Activated T-cell treated with anti-CD3 and anti-CD28 coated beads, Interleukin-2, amount 50 U/mL, for 48 hours (primary cell): Measurements from ENCODE around the gene PTGDS.
A peak's percentile ranks its signal among the peaks of the same experiment; 100 is the strongest.

Source experiments
- DNase-seq, 2 experiments: peaks; one replicate each; pipeline ENCODE4 v3.0.0-alpha.2; 2020

The PTGDS gene

DNA sequence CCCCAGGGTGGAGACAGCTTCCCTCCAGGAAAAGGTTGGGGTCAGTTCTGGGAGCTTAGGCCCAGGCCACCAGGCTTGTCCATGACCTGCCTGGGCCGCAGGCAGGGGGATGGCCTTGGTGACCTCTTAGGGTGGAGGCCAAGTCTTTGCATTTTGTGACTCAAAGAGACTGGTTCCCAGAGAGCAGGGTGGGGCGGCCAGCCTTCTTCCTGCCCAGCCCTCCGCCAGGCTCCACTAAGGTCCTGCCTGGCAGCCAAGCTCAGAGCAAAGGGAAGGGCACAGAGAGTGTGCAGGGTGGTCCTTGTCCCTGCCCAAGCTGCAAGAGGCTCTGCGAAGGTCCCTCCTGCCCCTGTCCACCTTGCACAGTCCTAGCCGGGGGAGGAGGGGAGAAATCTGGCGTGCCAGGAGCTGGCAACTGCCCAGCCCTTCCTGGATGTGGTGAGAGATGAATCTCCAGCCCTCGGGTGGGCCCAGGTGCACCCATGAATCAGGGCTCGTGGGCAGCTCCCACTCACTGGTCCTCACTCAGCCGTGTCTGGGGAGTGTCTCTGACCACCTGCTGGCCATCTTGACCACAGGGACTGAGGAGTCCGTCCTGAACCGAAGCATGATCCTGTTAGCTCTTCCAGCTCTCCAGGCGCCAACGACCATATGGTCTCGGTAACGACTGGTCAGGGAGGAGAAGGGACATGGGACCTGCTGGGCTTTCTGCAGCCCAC lies 2.3 kb upstream of the PTGDS start:
- no peak for DNase-seq

GRCh38 chr9:136975644-136976043 lies 1.7 kb upstream of the PTGDS start:
- DNase-seq, result peak in 1 of 2 experiments; percentile 71

GRCh38 chr9:136977649-136978072 lies 357 bp downstream of the PTGDS start:
- no peak for DNase-seq

DNA sequence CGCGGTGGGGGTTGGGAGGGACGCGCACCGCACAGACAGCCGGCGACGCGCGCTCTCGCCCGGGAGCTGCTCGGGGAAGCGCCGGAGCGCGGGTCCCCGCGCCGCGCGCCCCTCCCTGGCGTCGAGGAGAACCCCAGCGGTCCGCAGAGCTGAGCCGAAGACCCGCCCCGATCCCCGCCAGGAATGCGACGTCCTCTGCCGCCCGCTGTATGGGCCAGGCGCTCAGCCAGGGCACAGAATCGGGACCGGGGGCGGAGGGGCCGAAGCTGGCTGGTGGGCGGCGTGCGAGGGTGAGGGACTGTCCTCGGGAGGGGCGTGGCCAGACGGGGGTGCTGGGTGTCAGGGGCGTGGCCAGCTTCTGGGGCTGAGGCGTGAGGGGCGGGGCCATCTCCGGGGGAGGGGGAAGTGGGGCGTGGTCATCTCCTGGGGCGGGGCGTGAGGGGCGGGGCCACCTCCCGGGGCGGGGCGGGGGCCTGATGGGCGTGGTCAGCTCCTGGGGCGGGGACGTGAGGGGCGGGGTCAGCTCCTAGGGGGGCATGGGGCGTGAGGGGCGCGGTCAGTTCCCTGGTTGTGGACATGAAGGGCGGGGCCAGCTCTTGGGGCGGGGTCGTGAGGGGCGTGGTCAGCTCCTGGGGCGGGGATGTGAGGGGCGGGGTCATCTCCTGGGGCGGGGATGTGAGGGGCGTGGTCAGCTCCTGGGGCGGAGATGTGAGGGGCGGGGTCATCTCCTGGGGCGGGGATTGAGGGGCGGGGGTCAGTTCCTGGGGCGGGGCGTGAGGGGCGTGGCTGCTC lies 965 bp downstream of the PTGDS start:
- DNase-seq, result peak; percentile 76 to 77

DNA sequence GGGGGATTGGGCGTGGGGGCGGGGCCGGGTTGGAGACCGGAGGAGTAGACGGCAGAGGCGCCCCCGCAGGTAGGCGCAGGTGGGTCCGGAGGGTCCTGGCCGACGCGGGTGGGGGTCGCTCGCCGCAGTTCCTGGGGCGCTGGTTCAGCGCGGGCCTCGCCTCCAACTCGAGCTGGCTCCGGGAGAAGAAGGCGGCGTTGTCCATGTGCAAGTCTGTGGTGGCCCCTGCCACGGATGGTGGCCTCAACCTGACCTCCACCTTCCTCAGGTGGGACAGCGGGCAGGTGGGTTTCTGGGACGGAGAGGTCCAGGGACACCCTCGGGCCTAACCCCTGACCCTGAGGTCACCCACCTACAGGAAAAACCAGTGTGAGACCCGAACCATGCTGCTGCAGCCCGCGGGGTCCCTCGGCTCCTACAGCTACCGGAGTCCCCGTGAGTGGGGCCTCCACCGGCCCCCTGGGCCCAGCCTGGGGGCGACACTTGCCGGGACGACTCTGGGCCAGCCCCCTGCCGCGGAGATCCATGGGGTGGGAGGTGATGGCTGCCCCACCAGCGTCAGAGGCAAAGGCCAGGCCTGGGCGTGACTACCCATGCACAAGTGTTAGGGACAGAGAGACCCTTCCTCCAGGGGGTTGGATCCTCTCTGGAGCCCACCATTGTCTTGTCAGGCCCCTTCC lies 1.7 kb downstream of the PTGDS start:
- DNase-seq, result no peak

GRCh38 chr9:136979769-136980587 lies 2.7 kb downstream of the PTGDS start:
- no peak for DNase-seq

- no peak for DNase-seq
Measured at GRCh38 chr9:136980669-136981478, 3.6 kb downstream of the PTGDS start.

- no peak for DNase-seq
Measured at GRCh38 chr9:136981588-136982231, 4.4 kb downstream of the PTGDS start.

DNA sequence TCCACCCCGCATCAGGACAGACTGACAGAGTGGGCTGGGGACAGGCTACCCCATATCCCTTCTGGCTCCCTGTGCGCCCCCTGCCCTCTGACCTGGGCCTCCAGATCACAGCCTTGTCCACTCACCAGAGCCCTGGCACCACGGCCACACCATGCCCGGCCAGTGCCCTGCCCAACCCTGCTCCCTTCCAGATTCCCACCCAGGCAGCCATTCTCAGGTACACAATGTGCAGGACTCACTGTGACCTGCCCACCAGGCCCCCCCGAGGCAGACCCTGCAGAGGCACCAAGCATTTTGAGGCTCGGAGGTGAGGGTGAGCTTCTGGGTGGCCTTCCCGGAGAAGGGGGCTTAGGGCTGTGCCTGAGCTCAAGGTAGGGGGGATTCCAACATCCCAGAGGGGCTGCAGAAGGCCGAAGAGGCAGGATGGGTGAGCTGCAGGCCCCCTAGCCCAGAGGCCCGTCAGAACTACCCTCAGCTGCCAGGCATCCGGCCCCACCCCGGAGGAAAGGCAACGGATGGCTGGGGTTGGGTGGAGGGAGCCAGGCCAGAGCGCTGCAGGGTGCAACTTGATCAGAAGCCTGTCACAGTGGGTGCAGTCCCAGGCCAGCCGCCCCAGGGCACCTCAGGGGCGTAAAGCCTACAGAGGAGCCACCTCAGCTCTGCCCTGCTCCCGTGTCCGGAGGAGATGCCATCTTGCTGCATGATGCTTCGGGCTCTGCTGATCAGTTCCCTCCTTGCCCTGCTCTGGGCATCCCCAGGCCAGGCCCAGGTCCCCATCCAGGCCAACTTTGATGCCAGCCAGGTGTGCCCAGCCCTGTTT lies 5.1 kb downstream of the PTGDS start, which contains the start of gene LCNL1:
TSS of gene LCNL1 (plus strand) at position 762 of the 820 bp plus-strand sequence. CDS start 594 bp downstream, outside the sequence.
- DNase-seq, result no peak

DNA sequence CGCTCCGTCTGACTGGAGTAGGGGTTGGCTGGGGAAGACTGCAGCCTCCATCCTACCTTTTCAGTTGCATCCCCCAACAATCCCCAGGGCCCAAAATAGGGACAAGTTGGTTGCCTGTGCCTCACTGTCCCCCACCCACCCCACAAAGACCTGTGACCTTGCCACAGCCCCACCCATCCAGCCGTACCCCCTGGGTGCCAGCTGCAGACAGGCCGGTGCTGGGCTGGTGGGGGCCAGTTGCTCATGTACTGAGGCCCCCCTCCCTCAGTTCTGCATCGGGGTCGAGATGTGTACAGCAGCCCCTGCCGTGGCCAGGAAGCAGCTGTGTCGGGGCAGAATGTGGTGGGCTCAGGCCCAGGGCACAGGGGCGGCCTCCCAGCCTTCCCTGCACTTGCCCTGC lies 5.9 kb downstream of the PTGDS start:
- no peak for DNase-seq

DNA sequence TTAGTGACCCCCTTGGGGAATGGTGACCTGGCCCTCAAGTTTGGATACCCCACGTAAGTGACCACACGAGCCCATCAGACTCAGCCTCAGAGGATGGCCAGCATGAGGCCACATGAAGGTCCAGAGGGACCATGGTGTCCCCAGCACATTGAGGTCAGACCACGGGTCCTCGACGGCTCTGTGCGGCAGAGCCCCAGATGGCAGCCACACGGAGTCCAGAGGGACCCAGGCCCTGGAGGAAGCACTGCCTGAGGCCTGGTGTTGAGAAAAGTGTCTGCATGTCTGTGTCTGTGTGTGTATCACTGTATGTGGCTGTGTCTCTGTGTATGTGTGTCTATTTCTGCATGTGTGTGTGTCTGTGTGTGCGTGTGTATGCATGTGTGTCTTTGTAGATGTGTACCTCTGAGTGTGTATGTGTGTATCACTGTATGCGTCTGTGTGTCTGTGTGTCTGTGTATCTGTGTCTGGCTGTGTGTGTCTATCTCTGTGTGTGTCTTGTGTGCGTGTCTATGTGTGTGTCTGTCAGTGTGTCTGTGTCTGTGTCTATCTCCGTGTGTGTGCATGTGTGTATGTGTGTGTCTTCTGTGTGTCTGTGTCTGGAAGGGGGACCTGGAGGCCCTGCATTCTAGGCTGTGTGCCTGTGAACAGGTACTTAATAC lies 6.5 kb downstream of the PTGDS start:
- no peak for DNase-seq

DNA sequence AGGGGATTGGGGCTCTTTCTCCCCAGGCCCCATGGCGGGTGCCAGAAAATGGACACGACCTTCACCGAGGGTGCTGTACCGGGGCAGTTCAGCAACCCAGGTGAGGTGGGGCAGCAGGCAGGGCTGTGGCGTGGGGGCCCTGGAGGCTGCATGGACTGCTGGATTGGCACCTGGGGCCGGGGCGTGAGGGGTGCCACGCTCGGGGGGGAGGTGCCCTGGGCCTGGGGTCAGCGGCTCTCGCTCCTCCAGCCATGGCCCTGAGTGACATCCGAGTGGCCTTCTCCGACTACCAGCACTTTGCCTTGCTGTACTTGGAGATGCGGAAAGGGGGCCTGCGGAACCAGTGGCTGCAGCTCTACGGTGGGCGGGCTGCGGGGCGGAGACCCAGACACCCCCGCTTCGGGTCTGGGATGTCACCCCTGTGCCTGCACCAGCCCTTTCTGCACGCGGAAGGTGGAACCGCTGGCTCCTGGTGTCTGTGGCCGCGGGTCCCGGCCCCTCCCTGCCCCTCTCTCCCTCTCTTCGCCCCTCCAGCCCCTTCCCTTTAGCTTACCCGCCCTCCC lies 7.2 kb downstream of the PTGDS start:
- DNase-seq, result no peak

- DNase-seq, result no peak
Measured at GRCh38 chr9:136985027-136985602, 7.8 kb downstream of the PTGDS start.

DNA sequence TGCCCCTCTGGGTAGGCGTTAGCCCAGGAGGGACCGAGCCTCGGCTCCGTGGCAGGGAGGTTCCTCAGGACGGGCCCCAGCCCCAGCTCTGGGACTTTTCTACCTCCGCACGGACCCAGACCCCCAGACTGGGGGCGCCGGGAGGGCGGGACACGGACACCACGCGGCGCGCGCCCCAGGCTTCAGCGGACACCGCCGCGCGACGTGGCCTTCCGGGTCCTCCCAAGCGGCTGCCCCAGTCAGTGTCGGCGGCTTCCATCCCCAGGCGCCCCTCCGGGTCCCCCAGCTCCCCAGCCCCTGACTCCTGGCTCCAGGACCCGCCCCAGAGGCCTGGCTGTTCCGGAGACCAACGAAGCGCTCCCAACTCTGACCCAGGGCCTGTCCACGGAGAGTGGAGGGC lies 8.5 kb downstream of the PTGDS start:
- no peak for DNase-seq

- DNase-seq, result no peak
Measured at GRCh38 chr9:136988872-136989271, 11.6 kb downstream of the PTGDS start.

GRCh38 chr9:136990242-136990911 lies 13.1 kb downstream of the PTGDS start:
- DNase-seq, result no peak

GRCh38 chr9:136991993-136992818 lies 14.9 kb downstream of the PTGDS start, which contains the start of gene PAXX:
TSS of gene PAXX (plus strand) at chr9:136992422. CDS start at chr9:136992444, 22 bp downstream.
- peak; percentile 94 to 97 for DNase-seq
